Measurements from ENCODE around the gene DFFB. TPM values are rescaled to one million over a fixed set of nuclear protein-coding genes. Genes with fewer than 3 reads are reported as not detected.

Gene DFFB
- total and polyA plus RNA-seq, 9 of the 15 experiments (the other 6 are each of a cell fraction or from before 2014, with no cell fraction given) = 2.3 to 15.8 (median 11.5) TPM

DNA sequence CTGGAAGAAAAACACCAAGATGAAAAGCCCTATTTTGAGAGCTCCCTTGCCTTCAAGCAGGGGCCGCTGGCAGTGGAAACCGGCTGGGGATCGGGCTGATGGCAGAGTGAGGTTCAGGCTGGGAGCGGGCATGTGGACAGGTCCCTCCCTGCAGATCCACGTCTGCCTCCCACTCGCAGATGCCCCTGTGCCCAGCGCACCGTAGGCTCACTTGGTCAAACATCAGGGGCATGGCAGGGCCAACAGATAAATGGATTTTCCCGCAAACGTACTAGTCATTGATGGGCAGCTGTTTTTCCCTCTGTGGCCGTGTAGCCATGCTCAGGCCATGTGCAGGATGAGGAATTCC, 49.4 kb downstream of the DFFB start (continued):
- no peak for TF ChIP-seq RERE (CRISPR knock-in tag; IDR thresholded peaks at IDR 0.05; ENCODE audit: borderline replicate concordance)
- TF ChIP-seq NCOR1 (IDR thresholded peaks at IDR 0.05) = no peak
- no peak for TF ChIP-seq CBX8 (IDR thresholded peaks at IDR 0.05; ENCODE audit: borderline replicate concordance, extremely low read depth, low read depth, low read length, poor library complexity, severe bottlenecking)
- TF ChIP-seq RBM25 (IDR thresholded peaks at IDR 0.05; ENCODE audit: low read depth, low read length, severe bottlenecking) = no peak
- TF ChIP-seq UBTF (IDR thresholded peaks at IDR 0.05; ENCODE audit: borderline replicate concordance in 1 of 2, low read depth in 2 of 2, low read length in 2 of 2) = no peak
- TF ChIP-seq, protein P1, sequence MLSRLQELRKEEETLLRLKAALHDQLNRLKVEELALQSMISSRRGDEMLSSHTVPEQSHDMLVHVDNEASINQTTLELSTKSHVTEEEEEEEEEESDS (CRISPR knock-in tag; IDR thresholded peaks at IDR 0.05) = no peak
- no peak for TF ChIP-seq ZNF232 (CRISPR knock-in tag; IDR thresholded peaks at IDR 0.05)

All from K562 (cell line).